A549 (cell line): ENCODE data around the gene SAMMSON.

Source experiments
- CTCF ChIP-seq: fragments of >200 bp; sonication (Bioruptor Twin); formaldehyde crosslinking; IDR thresholded peaks from 3 replicates; pipeline ENCODE4 v1.5.1; 2016
- POLR2A ChIP-seq: IDR thresholded peaks from 2 replicates; pipeline ENCODE4 v1.6.1; 2012; ENCODE audit warnings: mild to moderate bottlenecking, low read length
- RAD21 ChIP-seq, 2 experiments: fragments of >200 bp in 1 of 2; sonication (Bioruptor Twin) in 1 of 2; formaldehyde crosslinking in 1 of 2; IDR thresholded peaks in 1 of 2; conservative IDR thresholded peaks in 1 of 2; 2 replicates in 1 of 2; 3 replicates in 1 of 2; pipeline ENCODE4 v1.6.1; 2012 to 2018; ENCODE audit warnings: inconsistent platforms in 1 of 2

- TF ChIP-seq POLR2A = no peak
- TF ChIP-seq CTCF = no peak
- TF ChIP-seq RAD21 (conservative IDR thresholded peaks at IDR 0.05 in 1 of 2, IDR thresholded peaks at IDR 0.05 in 1 of 2) = no peak
Measured at GRCh38 chr3:70040386-70040785, 40.9 kb downstream of the SAMMSON start.
